ENCODE results near the gene MRTFB.

DNA sequence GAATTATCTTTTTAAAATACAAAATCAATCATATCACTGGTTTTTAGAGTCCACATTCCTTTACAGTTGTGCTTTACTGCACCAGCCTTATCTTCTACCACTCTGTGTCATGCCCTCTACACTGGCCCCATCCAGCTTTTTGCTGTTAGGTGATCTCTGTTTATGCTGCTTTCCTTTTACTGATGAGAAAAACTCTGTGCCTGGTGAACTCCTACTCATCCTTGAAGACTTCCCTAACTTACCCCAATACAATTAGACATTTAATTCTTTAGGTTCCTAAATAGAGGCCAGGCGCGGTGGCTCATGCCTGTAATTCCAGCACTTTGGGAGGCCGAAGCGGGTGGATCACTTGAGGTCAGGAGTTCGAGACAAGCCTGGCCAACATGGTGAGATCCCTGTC lies 64.6 kb downstream of the MRTFB start:
- TF ChIP-seq, protein P1, sequence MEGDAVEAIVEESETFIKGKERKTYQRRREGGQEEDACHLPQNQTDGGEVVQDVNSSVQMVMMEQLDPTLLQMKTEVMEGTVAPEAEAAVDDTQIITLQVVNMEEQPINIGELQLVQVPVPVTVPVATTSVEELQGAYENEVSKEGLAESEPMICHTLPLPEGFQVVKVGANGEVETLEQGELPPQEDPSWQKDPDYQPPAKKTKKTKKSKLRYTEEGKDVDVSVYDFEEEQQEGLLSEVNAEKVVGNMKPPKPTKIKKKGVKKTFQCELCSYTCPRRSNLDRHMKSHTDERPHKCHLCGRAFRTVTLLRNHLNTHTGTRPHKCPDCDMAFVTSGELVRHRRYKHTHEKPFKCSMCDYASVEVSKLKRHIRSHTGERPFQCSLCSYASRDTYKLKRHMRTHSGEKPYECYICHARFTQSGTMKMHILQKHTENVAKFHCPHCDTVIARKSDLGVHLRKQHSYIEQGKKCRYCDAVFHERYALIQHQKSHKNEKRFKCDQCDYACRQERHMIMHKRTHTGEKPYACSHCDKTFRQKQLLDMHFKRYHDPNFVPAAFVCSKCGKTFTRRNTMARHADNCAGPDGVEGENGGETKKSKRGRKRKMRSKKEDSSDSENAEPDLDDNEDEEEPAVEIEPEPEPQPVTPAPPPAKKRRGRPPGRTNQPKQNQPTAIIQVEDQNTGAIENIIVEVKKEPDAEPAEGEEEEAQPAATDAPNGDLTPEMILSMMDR (IDR thresholded peaks at IDR 0.05) = no peak
- TF ChIP-seq POLR2A (IDR thresholded peaks at IDR 0.05) = no peak
